Endothelial cell of umbilical vein (primary cell): Measurements from ENCODE around the gene RHOA. TPM values are rescaled to one million over a fixed set of nuclear protein-coding genes. Genes with fewer than 3 reads are reported as not detected.

Source experiments
- BruUV-seq: library from RNA; stranded (reverse); fragments of 400-500 nt; replicated peaks from 2 replicates; lab custom pipeline; 2021; lab: Mats Ljungman, UMichigan
- CTCF ChIA-PET: fragments of 300-600, 350-600 bp; sonication (Branson Sonifier 250); formaldehyde crosslinking; loops from one replicate; lab custom pipeline; 2021; ENCODE audit warnings: antibody characterized with exemption, inconsistent platforms; lab: Charles Lee
- POLR2A ChIA-PET: fragments of 300-600, 350-600 bp; sonication (Branson Sonifier 250); formaldehyde crosslinking; loops from one replicate; lab custom pipeline; 2021; ENCODE audit warnings: antibody characterized with exemption, inconsistent platforms; lab: Charles Lee
- DNase-seq: peaks from one replicate; pipeline ENCODE4 v3.0.0-alpha.2; 2011; ENCODE audit warnings: low read depth, low spot score
- FAIRE-seq: peaks from 2 replicates; lab custom pipeline; 2011; peaks lifted over from hg19 to GRCh38; lab: Jason Lieb, UNC
- H2AFZ ChIP-seq: 2 replicates; pipeline ENCODE4 v1.6.0; 2012; ENCODE audit warnings: low read depth, low read length, control low read depth, inconsistent platforms
- H3K27ac ChIP-seq: 2 replicates; pipeline ENCODE4 v1.5.1; 2011; ENCODE audit warnings: low read depth, mild to moderate bottlenecking, control low read depth, low read length, moderate library complexity; ENCODE audit not compliant: insufficient read depth
- H3K27me3 ChIP-seq, 2 experiments: 2 replicates each; pipeline versions ENCODE4 v1.6.0 to v1.6.1; 2011; ENCODE audit warnings: low read length in 2 of 2, mixed read lengths in 1 of 2; ENCODE audit not compliant: control insufficient read depth in 2 of 2, insufficient read depth in 2 of 2
- H3K36me3 ChIP-seq, 2 experiments: 2 replicates in 1 of 2; 3 replicates in 1 of 2; pipeline ENCODE4 v1.5.1; 2011; ENCODE audit warnings: low read length in 2 of 2, mild to moderate bottlenecking in 1 of 2, moderate library complexity in 1 of 2; ENCODE audit not compliant: control insufficient read depth in 2 of 2, insufficient read depth in 2 of 2; ENCODE audit errors: extremely low read depth in 1 of 2
- H3K4me1 ChIP-seq: 3 replicates; pipeline ENCODE4 v1.5.1; 2011; ENCODE audit warnings: mild to moderate bottlenecking, low read length; ENCODE audit not compliant: control insufficient read depth, insufficient read depth; ENCODE audit errors: extremely low read depth
- H3K4me2 ChIP-seq: 2 replicates; pipeline ENCODE4 v1.6.1; 2011; ENCODE audit warnings: low read length, control low read depth, mixed read lengths; ENCODE audit not compliant: insufficient read depth
- H3K4me3 ChIP-seq, 3 experiments: fragments of 200-600 bp in 1 of 3; sonication (generic), shearing (Covaris generic) in 1 of 3; replicated peaks in 1 of 3; 2 replicates each; pipeline ENCODE4 v1.5.1; 2011 to 2016; ENCODE audit warnings: control low read depth in 3 of 3, low read length in 3 of 3, mild to moderate bottlenecking in 2 of 3, inconsistent platforms in 1 of 3, low read depth in 1 of 3, moderate library complexity in 1 of 3; ENCODE audit not compliant: insufficient read depth in 1 of 3
- H3K79me2 ChIP-seq: 2 replicates; pipeline ENCODE4 v1.6.0; 2012; ENCODE audit warnings: low read length, inconsistent platforms; ENCODE audit not compliant: control insufficient read depth, insufficient read depth
- H3K9ac ChIP-seq: replicated peaks from 2 replicates; pipeline ENCODE3; 2011; ENCODE audit warnings: low read length, control low read depth; ENCODE audit not compliant: insufficient read depth; ENCODE audit errors: extremely low read depth
- H3K9me1 ChIP-seq: replicated peaks from 3 replicates; pipeline ENCODE4 v1.6.0; 2011; ENCODE audit warnings: mild to moderate bottlenecking, low read length; ENCODE audit not compliant: control insufficient read depth, insufficient read depth; ENCODE audit errors: extremely low read depth
- H3K9me3 ChIP-seq: replicated peaks from 2 replicates; pipeline ENCODE4 v1.5.1; 2012; ENCODE audit warnings: low read length, inconsistent platforms; ENCODE audit not compliant: control insufficient read depth, insufficient read depth
- H4K20me1 ChIP-seq: replicated peaks from 2 replicates; pipeline ENCODE3; 2011; ENCODE audit warnings: mild to moderate bottlenecking, low read length; ENCODE audit not compliant: control insufficient read depth, insufficient read depth; ENCODE audit errors: extremely low read depth
- dilution Hi-C: fragments of 300-500 bp; cut with MboI; formaldehyde crosslinking; loops from one replicate; pipeline ENCODE4 v1.15.0; 2019; ENCODE audit warnings: low sequenced_read_pairs; ENCODE audit not compliant: extremely low pct_ligation_motif_present
- intact Hi-C: fragments of 100-400 bp; cut with micrococcal nuclease; formaldehyde crosslinking; loops from one replicate; pipeline ENCODE4 v1.10.0; 2022
- polyA plus RNA-seq, 4 experiments: library from polyadenylated mRNA; depleted of rRNA in 3 of 4; stranded (reverse) in 3 of 4; unstranded in 1 of 4; fragments of >200 nt; gene quantifications; 2 replicates each; pipeline versions ENCODE4 v1.2.1 to v1.2.3, GENCODE V29; 2011 to 2012; ENCODE audit warnings: missing spikeins in 1 of 4
- total RNA-seq: library from RNA; stranded (reverse); gene quantifications from 2 replicates; pipeline ENCODE4 v1.2.3, GENCODE V29; 2021
- TF ChIP-seq, protein P1 (sequence below), 2 donors: IDR thresholded peaks; 1 replicate in 1 of 2; 2 replicates in 1 of 2; pipeline ENCODE4 v1.5.1; 2011; ENCODE audit warnings: low read length in 2 of 2, mild to moderate bottlenecking in 2 of 2, moderate library complexity in 2 of 2, control low read depth in 1 of 2, inconsistent platforms in 1 of 2, low read depth in 1 of 2; ENCODE audit not compliant: insufficient read depth in 1 of 2; ENCODE audit errors: extremely low read depth in 1 of 2

Gene RHOA
- total and polyA plus RNA-seq, 2 donors (not counting 3 experiments of a cell fraction or from before 2014, with no cell fraction given), result 450 to 580 TPM

- no peaks in the 10 kb centered on the region for H3K9me3 ChIP-seq
- H2AFZ ChIP-seq, result no peak overlapping the region
- intact Hi-C loops (no loop called here), dilution Hi-C loops (no loop called here)
- TF ChIP-seq, protein P1, sequence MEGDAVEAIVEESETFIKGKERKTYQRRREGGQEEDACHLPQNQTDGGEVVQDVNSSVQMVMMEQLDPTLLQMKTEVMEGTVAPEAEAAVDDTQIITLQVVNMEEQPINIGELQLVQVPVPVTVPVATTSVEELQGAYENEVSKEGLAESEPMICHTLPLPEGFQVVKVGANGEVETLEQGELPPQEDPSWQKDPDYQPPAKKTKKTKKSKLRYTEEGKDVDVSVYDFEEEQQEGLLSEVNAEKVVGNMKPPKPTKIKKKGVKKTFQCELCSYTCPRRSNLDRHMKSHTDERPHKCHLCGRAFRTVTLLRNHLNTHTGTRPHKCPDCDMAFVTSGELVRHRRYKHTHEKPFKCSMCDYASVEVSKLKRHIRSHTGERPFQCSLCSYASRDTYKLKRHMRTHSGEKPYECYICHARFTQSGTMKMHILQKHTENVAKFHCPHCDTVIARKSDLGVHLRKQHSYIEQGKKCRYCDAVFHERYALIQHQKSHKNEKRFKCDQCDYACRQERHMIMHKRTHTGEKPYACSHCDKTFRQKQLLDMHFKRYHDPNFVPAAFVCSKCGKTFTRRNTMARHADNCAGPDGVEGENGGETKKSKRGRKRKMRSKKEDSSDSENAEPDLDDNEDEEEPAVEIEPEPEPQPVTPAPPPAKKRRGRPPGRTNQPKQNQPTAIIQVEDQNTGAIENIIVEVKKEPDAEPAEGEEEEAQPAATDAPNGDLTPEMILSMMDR (IDR thresholded peaks at IDR 0.05; ENCODE audit: extremely low read depth in 1 of 2, insufficient read depth in 1 of 2, low read depth in 1 of 2, low read length in 2 of 2), result no peak
- no peaks in the 10 kb centered on the region for H3K27me3 ChIP-seq
- ChIA-PET CTCF (interaction anchor here (1.2 kb wide), 2 partner anchors 13 to 23 kb away, joined by 3 read pairs; no protein-coding TSS in a partner anchor), POLR2A (no interaction called here)
- no peak overlapping the region for H3K9ac ChIP-seq
- no peaks in the 10 kb centered on the region for H3K79me2 ChIP-seq
- BruUV-seq, result no TSS peak
- no peak for FAIRE-seq
- H3K36me3 ChIP-seq, result peaks cover 14 to 24% of the 10 kb centered on the region in 2 experiments
- H3K4me2 ChIP-seq, result no peak overlapping the region
- no peak overlapping the region for H3K27ac ChIP-seq
- no peaks in the 10 kb centered on the region for H4K20me1 ChIP-seq
- no peak for DNase-seq
- no peak overlapping the region for H3K4me3 ChIP-seq
- no peaks in the 10 kb centered on the region for H3K9me1 ChIP-seq
- peaks cover 4% of the 10 kb centered on the region for H3K4me1 ChIP-seq
These were observed 101.1 kb downstream of the RHOA start for GRCh38 chr3:49310677-49311076.

Other genes with a start within 250 kb of the RHOA start
- gene CCDC71, start 245.6 kb downstream of the RHOA start, total RNA-seq, result 20.3 and 23.5 TPM in 2 replicates
- 41.6 and 48.7 TPM in 2 replicates for gene CCDC71, start 245.6 kb downstream of the RHOA start, polyA plus RNA-seq
- gene KLHDC8B, start 240.4 kb downstream of the RHOA start, total RNA-seq, result 22.9 and 36.0 TPM in 2 replicates
- gene KLHDC8B, start 240.4 kb downstream of the RHOA start, polyA plus RNA-seq, result 70.1 and 77.8 TPM in 2 replicates
- gene C3orf62, start 134.7 kb downstream of the RHOA start, total RNA-seq, result 3.9 and 5.6 TPM in 2 replicates
- gene C3orf62, start 134.7 kb downstream of the RHOA start, polyA plus RNA-seq, result 1.8 and 2.8 TPM in 2 replicates
- 61.3 and 63.0 TPM in 2 replicates for gene USP4, start 71.9 kb downstream of the RHOA start, total RNA-seq
- gene USP4, start 71.9 kb downstream of the RHOA start, polyA plus RNA-seq, result 33.9 and 39.1 TPM in 2 replicates
- gene GPX1, start 53.6 kb downstream of the RHOA start, total RNA-seq, result 427 and 461 TPM in 2 replicates
- gene GPX1, start 53.6 kb downstream of the RHOA start, polyA plus RNA-seq, result 1,348 and 1,830 TPM in 2 replicates
- 18.6 and 21.9 TPM in 2 replicates for gene TCTA, start 447 bp upstream of the RHOA start, total RNA-seq
- gene TCTA, start 447 bp upstream of the RHOA start, polyA plus RNA-seq, result 31.3 and 32.3 TPM in 2 replicates
- gene AMT, start 10.5 kb upstream of the RHOA start, total RNA-seq, result 3.3 and 4.4 TPM in 2 replicates
- gene AMT, start 10.5 kb upstream of the RHOA start, polyA plus RNA-seq, result 8.9 and 9.0 TPM in 2 replicates
- 13.3 and 15.0 TPM in 2 replicates for gene NICN1, start 17.3 kb upstream of the RHOA start, total RNA-seq
- gene NICN1, start 17.3 kb upstream of the RHOA start, polyA plus RNA-seq, result 20.9 and 26.7 TPM in 2 replicates
- gene DAG1, start 58.3 kb upstream of the RHOA start, total RNA-seq, result 88.0 and 97.5 TPM in 2 replicates
- 59.6 and 63.7 TPM in 2 replicates for gene DAG1, start 58.3 kb upstream of the RHOA start, polyA plus RNA-seq
- gene BSN, start 142.5 kb upstream of the RHOA start, total RNA-seq, result 0.27 and 0.28 TPM in 2 replicates
- gene BSN, start 142.5 kb upstream of the RHOA start, polyA plus RNA-seq, result 0.03 and 0.04 TPM in 2 replicates